Skin of body (tissue), 2 donors: ENCODE results near the gene FBXO2. TPM values are rescaled to one million over a fixed set of nuclear protein-coding genes. Genes with fewer than 3 reads are reported as not detected.

Experiments
- DNase-seq: peaks from one replicate; lab custom pipeline; 2025; lab: John Stamatoyannopoulos, UW
- total RNA-seq: library from RNA; depleted of rRNA; stranded (reverse); fragments of >200 nt; gene quantifications from one replicate; pipeline ENCODE4 v1.2.3, GENCODE V29; 2014

Gene FBXO2, protein sequence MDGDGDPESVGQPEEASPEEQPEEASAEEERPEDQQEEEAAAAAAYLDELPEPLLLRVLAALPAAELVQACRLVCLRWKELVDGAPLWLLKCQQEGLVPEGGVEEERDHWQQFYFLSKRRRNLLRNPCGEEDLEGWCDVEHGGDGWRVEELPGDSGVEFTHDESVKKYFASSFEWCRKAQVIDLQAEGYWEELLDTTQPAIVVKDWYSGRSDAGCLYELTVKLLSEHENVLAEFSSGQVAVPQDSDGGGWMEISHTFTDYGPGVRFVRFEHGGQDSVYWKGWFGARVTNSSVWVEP
- 0.99 TPM for total RNA-seq

DNA sequence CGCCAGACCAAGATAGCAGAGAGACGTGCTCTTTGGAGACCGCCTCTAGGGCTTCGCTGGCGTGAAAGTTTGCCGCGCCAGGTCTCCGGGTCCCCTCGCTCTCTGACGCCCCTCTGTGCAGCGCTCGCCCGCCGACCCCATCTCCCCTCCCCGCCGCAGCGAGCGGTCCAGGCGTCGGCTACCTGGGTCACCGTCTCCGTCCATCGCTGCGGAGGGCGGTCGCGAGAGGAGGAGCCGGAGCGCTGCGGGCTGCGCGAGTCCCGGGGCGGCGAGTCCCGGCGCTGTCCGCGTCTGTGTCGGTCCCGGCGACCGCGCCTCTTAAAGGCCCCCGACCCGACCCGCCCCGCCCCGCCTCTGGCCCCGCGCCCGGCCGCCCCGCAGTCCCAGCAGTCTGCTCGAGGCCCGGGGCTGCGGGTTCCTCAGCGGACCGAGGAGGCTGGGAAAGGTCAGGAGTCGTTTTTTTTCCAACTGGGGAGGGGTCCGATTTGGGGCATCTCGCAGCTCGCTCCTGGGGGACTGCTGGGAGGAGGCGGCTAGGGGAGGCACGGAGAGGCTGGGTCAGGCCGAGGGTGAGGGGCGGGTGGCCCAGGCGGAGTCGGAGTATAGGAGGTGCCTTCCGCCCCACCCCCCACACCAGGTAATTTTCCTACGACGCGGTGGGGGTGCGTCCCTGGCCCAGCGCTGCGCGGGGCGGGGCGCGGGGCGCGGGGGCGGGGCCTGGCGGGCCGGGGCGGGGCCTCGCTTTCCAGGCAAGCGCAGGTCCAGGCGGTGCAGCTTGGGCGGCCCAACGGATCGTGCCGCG, at the start of gene FBXO2, which contains the start of gene FBXO44:
FBXO2 (minus strand) TSS at position 293 of the 802 bp plus-strand sequence; CDS start at position 204, 89 bp downstream.
FBXO44 (plus strand) TSS at position 741 of the 802 bp plus-strand sequence. CDS start 959 bp downstream, outside the sequence.
- DNase-seq: no peak

DNA sequence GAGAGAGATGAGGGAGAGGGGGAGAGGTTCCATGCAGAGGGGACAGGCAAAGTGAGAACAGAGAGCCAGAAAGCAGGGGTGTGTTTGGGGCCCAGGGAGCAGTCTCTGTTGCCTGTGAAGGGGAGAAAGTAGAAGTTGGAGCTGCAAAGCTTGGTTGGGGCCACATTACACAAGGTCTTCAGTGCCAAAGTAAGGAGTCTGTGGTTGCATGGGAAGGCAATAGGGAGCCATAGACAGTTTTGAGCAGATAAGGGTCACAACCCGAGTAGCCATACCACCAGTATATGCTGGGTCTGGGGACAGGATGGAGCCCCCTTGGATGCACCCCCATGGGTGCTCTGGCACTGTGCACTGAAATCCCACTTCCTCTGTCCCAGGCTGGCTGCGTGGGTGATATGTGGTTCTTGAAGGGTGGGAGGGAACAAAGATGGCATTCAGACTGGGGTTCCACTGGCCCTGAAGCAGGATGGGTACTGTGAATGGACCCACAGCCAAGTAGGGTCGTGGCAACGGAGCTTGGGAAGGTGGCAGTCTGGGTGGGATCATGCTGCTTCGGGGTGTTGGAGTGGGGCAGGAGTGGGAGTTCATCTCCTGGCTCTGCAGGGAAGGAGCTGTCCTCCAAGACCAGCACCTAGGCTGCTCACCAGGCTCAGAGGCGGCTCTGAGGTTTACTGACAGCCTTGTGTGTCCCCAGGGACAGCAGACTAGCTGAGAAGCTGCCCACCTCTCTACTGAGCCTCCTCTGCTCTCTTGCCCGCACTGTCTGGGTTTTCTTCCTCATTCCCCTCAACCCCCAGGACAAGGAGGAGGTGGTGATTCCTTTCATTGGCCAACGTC, 49.3 kb upstream of the FBXO2 start:
- DNase-seq: no peak

DNA sequence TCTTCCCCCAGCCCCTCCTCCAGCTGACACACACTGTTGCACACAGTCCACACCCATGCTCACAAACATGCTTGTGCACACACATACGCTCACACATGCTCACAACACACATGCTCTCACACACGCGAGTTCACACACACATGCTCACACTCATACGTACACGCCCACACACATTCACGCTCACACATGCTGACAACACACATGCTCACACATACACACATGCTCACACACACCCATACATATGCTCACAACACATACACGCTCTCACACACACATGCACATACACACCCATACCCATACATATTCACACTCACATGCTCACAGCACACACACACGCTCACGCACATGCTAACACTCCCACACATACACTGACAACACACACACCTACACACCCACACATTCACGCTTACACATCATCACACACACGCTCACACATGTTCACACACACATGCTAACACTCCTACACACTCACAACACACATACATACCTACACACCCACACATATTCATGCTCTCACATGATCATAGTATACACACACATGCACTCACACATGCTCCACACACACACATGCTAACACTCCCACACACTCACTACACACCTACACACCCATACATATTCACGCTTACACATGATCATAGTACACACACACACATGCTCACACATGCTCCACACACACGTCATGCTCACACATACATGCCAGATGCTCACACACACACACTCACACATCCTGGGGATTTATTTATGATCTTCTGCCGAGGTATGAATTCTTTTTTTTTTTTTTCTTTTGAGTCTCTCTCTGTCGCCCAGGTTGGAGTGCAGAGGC, 48.0 kb upstream of the FBXO2 start:
- DNase-seq: no peak

DNA sequence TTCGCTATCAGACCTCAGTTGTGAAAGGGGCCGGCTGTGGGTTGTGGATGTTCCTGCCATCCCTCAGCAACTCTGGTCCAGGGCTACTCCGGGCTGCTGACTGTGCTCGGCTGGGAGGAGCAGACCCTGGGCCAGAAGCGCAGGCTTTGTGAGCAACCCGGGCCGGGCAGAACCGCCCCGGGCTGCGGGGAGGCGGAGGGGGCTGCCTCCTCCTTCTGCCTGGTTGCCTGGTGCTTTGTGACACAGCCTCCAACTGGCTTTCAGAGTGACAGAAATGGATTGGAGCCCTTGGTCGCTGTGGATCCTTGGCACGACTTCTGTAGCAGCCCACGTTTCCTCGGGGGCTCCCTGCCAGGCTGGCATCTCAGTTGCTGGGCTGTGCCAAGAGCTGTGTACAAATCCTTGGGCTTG, 47.3 kb upstream of the FBXO2 start:
- DNase-seq: no peak

DNA sequence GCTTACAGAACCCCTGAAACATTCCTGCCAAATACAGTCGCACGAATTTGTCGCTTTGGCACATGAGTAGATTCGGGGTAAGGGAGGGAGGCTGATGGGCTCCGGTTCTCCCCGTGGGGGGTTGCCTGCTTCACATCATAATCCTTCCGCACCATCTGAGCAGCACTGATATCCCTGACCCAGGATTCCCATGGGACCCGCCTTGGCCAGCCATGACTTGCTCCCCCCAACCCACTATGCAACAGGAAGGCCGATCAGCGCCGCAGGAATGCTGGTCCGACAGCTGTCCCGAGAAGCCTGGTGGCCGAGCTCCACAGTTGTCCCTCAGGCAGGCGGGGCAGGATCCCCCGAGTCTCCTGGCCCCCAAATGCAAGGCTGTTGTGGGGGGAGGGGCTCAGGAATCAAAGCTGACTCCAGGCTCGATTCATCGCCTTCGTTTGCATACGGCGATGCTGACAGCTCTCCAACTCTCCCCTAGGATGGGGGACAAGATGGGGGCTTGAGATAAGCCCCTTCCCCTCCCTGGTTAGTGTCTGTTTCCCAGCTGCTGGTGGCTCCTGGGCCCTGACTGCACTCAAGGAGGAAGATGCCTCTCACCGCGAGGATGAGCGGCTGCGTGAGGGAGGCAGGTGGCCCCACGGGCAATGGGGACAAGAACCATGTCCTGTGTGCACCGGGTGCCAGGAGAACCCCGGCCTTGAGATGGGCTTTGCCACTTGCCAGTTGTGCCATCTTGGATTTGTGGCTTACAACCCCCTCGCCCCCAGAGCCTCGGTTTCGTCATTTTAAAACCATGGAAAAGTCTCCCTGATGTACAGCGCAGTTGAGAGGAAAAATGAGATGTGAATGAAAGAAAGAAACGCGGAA, 46.6 kb upstream of the FBXO2 start:
- no peak for DNase-seq

DNA sequence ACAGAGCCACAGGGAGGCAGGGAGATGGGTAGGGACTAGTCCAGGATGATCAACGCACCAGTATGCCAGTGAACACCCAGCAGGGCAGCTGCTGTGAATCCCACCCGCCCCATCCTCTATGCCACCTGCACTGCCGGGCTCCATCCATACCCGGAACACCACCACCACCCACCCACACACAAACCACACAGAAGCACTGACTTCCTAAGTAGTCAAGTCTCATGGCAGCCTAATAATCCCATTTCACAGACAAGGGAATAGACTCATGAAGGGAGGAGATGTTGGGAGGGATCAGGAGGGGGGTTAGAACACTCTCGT, 43.6 kb upstream of the FBXO2 start:
- no peak for DNase-seq

DNA sequence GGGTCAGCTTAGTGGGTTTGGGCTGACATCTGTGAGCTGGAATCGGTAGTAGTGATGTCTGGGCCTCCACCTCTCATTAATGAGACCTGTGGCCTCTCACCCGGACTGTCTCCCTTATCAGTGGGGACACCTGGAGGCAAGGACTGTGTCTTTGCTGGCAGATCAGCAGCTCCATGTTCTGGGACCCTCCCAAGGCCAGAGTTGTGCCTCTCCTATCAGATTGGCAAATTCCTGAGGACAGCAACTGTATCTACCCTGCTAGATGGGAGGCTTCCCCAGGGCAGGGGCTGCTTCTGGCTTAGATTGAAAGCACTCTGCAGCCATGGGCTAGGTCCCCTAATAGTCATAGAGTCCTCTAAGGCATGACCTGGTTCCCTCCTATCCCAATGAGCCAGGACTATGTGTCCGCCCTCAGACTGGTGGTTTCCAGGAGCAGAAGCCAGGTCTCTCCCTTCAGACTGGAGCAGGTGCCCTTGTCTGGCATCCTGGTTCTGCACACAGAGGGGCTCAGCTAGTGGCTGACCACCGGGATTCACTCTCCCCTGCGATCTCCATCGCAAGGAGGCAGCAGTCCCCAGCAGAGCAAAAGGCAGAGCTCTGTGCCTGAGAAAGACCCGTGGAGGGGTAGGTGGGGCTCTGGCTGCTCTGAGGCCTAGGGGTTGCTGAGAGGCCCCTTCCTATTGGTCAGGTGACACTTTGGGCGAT, 43.1 kb upstream of the FBXO2 start:
- no peak for DNase-seq

DNA sequence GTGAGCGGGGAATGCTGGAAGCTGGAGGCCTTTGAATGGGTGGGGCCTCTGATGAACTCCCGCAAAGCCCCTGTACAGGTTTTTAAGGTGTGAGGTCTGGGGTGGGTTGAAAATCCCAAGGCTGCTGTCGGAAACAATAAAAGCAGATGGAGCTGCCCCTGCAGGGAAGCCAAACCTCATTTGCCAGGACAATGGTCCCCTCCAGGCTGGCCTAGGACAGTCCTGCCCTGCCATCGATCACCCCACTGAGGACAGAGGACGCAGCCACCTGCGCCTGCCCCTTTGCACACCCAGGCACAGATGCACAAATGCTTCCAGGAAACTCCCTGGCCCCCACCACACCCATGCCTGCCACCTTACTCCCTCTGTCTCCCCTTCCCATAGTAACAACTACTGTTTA, 41.6 kb upstream of the FBXO2 start:
- no peak for DNase-seq

DNA sequence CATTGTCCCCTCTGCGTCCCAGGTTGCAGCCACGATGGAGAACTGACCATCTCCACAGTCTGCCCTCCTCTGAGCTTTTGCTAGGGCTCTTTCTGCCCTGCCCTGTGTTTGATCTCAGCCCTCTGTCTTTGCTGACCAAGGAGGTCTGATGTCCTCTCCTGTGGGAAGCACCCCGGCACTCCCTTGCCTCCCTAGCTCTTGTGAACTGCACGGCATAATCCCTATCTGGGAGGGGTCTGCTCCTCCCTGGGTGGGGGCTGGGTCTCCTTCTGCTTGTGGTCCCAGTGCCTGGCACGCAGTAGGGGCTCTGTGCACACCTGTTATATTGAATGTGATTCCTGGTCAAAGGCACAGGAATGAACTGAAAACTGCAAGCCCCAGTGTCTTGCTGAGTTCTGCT, 39.7 kb upstream of the FBXO2 start:
- no peak for DNase-seq

DNA sequence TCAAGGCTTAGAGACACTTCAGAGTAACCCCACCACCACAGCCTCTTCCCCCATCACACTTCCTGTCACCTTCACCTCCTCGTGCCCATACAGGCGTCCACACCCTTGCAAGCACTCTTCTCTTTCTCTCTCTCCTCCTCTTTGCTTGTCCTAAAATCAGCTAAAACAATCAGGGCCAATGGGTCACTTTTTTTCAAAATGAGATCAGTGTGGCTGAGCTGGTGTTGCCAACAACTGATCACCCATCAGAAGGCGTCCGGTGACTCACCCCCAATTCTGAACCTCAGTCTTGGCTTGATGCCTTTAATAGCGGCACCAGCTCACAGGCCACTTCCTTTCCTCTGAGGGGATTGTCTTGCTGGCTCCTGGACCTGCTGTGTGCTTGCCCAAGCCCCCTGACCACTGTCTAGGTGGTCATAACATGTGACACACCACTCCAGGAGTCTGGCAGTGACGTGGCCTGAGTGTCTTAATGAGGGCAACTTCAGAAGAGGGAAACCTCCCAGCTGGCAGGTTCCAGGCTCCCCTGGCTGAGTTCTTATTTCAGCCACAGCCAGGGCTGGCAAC, 38.9 kb upstream of the FBXO2 start:
- DNase-seq: no peak

DNA sequence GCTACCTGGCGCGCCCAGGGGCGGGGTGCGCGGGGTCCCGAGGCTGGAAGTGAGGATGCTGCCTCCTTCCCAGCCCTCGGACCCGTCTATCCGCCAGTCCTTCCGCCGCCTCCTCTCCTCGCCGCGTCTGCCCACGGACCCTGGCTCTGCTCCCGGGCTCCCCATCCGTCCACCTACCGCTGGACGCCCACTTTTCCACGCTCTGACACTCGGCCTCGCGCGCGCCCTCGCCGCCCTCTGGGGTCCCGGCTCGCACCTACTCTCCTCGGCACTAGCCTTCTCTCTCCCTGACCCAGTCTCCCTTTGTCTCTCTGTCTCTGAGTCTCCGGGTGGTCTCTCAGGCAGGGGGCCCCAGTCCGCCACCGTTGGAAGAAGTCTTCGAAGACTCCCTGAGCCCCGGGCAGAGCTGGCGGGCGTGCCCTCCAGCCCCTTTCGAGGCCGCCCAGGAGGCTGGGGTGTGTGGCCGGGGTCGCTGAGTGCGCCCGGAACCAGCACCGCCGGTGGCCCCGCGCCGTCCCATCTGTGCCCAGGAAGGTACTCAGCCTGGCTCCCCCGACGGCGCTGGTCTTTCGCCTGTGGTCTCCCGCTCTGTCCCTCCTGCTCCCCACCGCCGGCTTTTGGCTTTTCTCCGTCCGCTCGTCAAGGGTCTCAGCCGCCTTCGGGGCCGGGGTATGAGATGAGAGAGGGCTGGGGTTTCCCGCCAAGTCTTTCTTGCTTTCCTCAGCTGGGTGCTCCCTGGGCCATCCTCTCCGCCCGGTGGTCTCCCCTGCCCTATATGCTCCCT, 37.9 kb upstream of the FBXO2 start:
- DNase-seq: no peak

DNA sequence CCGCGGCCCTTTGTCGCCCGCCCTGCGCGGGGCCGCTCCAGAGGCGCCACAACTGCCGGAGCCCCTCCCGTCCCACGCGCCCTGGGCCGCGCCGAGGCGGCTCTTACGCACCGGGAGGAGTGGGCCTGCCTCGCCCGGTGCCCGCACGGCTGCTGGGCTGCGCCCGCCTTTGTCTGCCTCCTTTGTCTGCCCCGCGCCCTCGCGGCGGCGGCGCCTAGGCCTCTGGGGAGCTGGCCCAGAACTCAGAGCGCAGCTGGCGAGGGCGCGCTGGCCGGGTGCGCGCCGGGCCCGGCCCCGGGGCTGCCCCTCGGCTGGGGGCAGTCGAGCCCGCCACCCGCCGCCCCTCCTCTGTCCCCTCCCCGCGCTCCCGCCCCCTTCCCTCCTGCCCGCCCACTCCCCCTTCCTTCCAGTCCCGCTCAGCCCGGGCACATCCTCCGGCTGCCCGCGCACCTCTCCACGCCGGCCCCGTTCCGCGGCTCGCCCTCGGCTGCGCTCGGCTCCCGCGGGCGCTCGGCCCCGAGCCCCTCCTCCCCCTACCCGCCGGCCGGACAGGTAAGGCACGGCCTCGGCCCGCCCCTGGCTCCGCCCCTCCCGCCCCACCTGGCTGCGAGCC, 37.2 kb upstream of the FBXO2 start, which contains the start of gene DRAXIN:
DRAXIN (plus strand) TSS at position 409 of the 613 bp plus-strand sequence. CDS start 14,549 bp downstream, outside the sequence.
- DNase-seq: no peak

DNA sequence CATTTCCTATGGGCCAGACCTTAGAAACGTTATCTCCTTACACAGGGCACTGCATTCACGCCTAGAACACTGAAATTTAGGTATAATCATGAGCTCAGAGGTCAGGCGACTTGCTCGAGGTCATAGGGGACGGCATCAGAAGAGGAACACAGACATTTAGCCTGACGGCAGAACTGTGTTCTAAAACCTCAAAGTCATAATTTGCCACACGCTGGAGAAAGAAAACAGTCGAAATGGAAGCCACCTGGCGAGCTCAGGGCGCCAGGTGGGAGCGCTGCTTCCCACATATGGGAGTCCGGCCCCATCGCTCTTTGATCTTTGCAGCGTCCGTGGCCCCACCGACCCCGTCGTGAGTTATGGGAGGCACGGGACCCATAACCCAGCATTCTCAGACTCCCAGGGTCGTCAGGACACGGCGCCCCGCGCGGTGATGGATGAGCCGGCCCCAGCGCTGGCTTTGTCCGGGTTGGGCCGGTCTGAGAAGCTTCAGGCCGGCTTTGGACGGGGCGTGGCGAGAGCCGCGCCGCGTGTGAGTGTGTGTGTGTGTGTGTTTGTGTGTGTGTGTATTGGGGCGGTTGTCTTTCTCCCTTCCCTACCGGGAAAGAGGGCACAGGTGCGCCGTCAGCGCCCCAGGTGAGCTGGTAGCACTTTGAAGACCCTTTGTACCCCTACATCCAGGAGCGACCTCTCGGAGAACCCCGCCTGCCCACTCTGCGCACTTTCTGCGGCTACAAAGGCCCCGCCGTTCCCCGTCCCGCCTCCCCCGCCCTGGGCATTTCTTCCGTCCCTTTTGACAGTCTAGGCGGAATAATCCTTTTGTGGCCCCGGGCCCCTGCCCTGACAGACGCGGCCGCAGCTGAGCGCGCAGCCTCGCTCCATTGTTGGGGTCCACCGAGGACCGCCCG, 36.4 kb upstream of the FBXO2 start:
- DNase-seq: no peak

DNA sequence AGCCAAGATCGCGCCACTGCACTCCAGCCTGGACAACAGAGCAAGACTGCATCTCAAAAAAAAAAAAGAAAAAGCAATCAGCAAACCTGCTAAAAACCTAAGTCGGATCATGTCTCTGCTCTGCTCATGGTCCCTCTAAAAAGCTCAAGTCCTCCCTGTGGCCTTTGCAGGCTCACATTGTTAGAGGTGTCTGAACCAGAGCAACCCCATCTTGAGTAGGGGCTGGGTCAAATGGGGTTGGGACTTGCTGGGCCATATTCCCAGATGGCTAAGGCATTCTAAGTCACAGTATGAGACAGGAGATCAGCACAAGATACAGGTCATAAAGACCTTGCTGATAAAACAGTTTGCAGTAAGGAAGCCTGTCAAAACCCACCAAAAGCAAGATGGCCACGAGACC, 34.3 kb upstream of the FBXO2 start:
- DNase-seq: no peak

DNA sequence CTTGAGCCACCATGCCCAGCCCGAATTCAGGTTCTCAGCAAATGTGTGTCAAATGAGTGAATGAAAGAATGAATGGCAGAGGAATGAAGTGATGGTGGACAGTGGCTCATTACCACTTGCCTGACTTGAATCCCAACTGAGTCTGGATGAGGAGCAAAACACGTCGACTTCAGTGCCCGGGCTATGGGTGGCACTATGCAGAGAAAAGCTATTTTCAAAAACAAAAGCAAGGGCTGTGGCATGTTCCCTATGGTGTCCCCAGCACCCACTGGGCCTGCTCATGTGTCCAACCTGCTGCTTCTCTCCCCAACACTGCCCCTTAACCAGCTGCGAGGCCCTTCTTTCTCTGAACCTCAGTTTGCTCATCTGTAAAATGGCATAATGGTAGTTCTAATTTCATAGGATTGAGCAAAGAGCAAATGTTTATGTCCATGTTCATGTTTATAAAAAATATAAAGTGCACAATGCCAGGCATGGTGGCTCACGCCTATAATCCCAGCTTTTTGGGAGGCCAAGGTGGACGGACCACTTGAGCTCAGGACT, 31.1 kb upstream of the FBXO2 start:
- DNase-seq: no peak

DNA sequence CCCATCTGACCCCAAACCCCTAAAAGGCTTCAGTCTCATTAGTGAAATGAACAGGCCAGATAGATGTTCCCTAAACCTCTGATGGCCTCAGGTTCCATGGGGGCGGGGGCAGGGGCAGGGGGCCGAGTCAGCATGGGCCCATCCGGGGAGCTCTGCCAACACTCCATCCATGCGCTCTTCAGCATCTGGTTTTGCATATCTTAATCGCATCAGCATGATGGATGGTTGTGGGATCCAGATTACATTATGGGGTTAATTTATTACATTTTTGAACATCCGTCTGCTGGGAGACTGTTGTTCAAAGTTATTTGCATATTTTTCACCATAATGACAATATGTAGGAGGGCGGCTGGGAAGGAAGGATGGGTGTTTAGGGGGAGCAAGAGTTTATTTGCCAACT, 29.8 kb upstream of the FBXO2 start:
- no peak for DNase-seq
